CD8-positive, alpha-beta memory T cell (primary cell): ENCODE results near the gene SLCO3A1. TPM values are rescaled to one million over a fixed set of nuclear protein-coding genes. Genes with fewer than 3 reads are reported as not detected.

ENCODE experiments used
- CTCF ChIA-PET: fragments of 350-600 bp; sonication (Branson Sonifier 250); formaldehyde crosslinking; loops from one replicate; lab custom pipeline; 2021; ENCODE audit warnings: antibody characterized with exemption; lab: Charles Lee
- POLR2A ChIA-PET: fragments of 350-600 bp; sonication (Branson Sonifier 250); formaldehyde crosslinking; loops from one replicate; lab custom pipeline; 2021; ENCODE audit warnings: antibody characterized with exemption; lab: Charles Lee
- DNase-seq, 5 donors: peaks; one replicate each; pipeline versions ENCODE4 v3.0.0 to v3.0.0-alpha.2; 2020 to 2022; ENCODE audit warnings: mixed read lengths in 1 of 5
- H3K27ac ChIP-seq: one replicate; pipeline ENCODE4 v1.7.0; 2013; ENCODE audit warnings: low read depth, mild to moderate bottlenecking, low read length, moderate library complexity
- H3K27me3 ChIP-seq: 2 replicates; pipeline ENCODE4 v1.7.0; 2013; ENCODE audit warnings: low read length, mild to moderate bottlenecking; ENCODE audit not compliant: insufficient read depth, poor library complexity, severe bottlenecking
- H3K36me3 ChIP-seq: 2 replicates; pipeline ENCODE4 v1.7.0; 2013; ENCODE audit warnings: mild to moderate bottlenecking, low read length, moderate library complexity; ENCODE audit not compliant: insufficient read depth
- H3K4me1 ChIP-seq: 2 replicates; pipeline ENCODE4 v1.7.0; 2013; ENCODE audit warnings: mild to moderate bottlenecking, low read length, moderate library complexity; ENCODE audit not compliant: insufficient read depth
- H3K4me3 ChIP-seq: 2 replicates; pipeline ENCODE4 v1.7.0; 2013; ENCODE audit warnings: mild to moderate bottlenecking, low read length
- H3K9me3 ChIP-seq: 2 replicates; pipeline ENCODE4 v1.7.0; 2013; ENCODE audit warnings: mild to moderate bottlenecking, low read length
- H3K27ac Mint-ChIP-seq, 8 donors: one replicate each; pipeline ENCODE4 v1.8.0; 2020 to 2021; ENCODE audit warnings: mixed read lengths in 8 of 8, mild to moderate bottlenecking in 6 of 8, inconsistent platforms in 3 of 8, moderate library complexity in 3 of 8
- H3K27me3 Mint-ChIP-seq, 2 donors: one replicate each; pipeline ENCODE4 v1.8.0; 2020 to 2021; ENCODE audit warnings: mixed read lengths in 2 of 2, mild to moderate bottlenecking in 1 of 2, moderate library complexity in 1 of 2
- H3K36me3 Mint-ChIP-seq, 3 donors: one replicate each; pipeline ENCODE4 v1.8.0; 2020 to 2021; ENCODE audit warnings: mixed read lengths in 3 of 3, inconsistent platforms in 1 of 3, mild to moderate bottlenecking in 1 of 3
- H3K4me1 Mint-ChIP-seq, 3 donors: one replicate each; pipeline ENCODE4 v1.8.0; 2020 to 2021; ENCODE audit warnings: mixed read lengths in 3 of 3, inconsistent platforms in 1 of 3, mild to moderate bottlenecking in 1 of 3
- H3K4me3 Mint-ChIP-seq, 7 donors: one replicate each; pipeline ENCODE4 v1.8.0; 2020 to 2021; ENCODE audit warnings: mixed read lengths in 7 of 7, mild to moderate bottlenecking in 6 of 7, moderate library complexity in 4 of 7, inconsistent platforms in 2 of 7
- H3K9me3 Mint-ChIP-seq, 5 donors: one replicate each; pipeline ENCODE4 v1.8.0; 2020 to 2022; ENCODE audit warnings: mixed read lengths in 5 of 5, mild to moderate bottlenecking in 3 of 5, moderate library complexity in 2 of 5, inconsistent platforms in 1 of 5
- polyA plus RNA-seq: library from polyadenylated mRNA; unstranded; fragments of 300-500 nt; fragmentation: Illumina TruSeq; gene quantifications from one replicate; pipeline ENCODE4 v1.2.3, GENCODE V29; 2021
- total RNA-seq, 2 experiments: library from RNA; stranded (reverse); gene quantifications; one replicate each; pipeline ENCODE4 v1.2.3, GENCODE V29; 2021

Gene SLCO3A1
- total and polyA plus RNA-seq, 3 experiments from 2014 or later = 10.0 to 47.9 (median 10.8) TPM

DNA sequence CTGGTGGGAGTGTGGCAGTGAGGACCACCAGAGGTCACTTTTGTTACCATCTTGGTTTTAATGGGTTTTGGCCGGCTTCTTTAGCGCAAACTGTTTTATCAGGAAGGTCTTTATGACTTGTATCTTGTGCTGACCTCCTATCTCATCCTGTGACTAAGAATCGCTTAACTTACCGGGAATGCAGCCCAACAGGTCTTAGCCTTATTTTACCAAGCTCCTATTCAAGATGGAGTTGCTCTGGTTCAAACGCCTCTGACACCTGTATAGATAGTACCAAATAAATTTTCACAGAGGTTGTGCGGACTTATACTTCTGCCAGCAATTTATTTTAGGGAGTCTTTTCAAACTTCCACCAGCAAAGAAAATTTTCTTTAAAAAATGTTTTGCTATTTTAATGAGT, 13.6 kb upstream of the SLCO3A1 start:
- H3K36me3 Mint-ChIP-seq = no peaks in the 10 kb centered on the region
- DNase-seq = no peak
- H3K9me3 ChIP-seq = no peaks in the 10 kb centered on the region
- no peaks in the 10 kb centered on the region for H3K36me3 ChIP-seq
- no peaks in the 10 kb centered on the region for H3K4me1 Mint-ChIP-seq
- H3K4me1 ChIP-seq = no peaks in the 10 kb centered on the region
- H3K4me3 ChIP-seq = no peak overlapping the region
- H3K27ac Mint-ChIP-seq = no peak overlapping the region
- ChIA-PET POLR2A (no interaction called here), CTCF (no interaction called here)
- no peak overlapping the region for H3K4me3 Mint-ChIP-seq
- H3K27ac ChIP-seq = no peak overlapping the region
- H3K27me3 ChIP-seq = peaks cover 3% of the 10 kb centered on the region
- peaks cover 2 to 8% (median 4%) of the 10 kb centered on the region in 5 donors for H3K9me3 Mint-ChIP-seq
- peaks cover 34 to 61% of the 10 kb centered on the region in 2 donors for H3K27me3 Mint-ChIP-seq

DNA sequence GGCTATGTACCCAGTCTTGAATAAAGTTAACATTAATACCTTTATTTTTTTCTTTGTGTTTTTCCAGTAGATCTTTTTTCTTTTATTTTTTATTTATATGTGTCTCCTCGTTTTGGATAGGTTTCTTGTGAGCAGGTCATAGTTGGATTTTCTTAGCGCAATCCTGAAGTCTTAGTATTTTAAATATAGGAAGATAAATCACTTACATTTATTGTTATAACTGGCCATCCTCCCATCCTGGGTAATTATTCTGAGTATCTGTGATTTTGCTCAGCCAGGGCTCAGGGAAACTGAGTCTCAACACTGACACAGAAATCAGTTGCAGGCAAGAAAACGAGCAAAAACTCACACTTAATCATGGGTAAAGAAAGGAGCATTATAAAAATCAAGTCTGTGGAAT, 11.6 kb upstream of the SLCO3A1 start:
- no peaks in the 10 kb centered on the region for H3K9me3 ChIP-seq
- no peak overlapping the region for H3K4me3 ChIP-seq
- H3K4me3 Mint-ChIP-seq = no peak overlapping the region
- ChIA-PET CTCF (no interaction called here), POLR2A (no interaction called here)
- H3K4me1 Mint-ChIP-seq = no peaks in the 10 kb centered on the region
- DNase-seq = no peak
- H3K36me3 Mint-ChIP-seq = no peaks in the 10 kb centered on the region
- peaks cover 38 to 56% of the 10 kb centered on the region in 2 donors for H3K27me3 Mint-ChIP-seq
- no peaks in the 10 kb centered on the region for H3K36me3 ChIP-seq
- peaks cover 2 to 8% (median 4%) of the 10 kb centered on the region in 5 donors for H3K9me3 Mint-ChIP-seq
- H3K4me1 ChIP-seq = no peaks in the 10 kb centered on the region
- no peak overlapping the region for H3K27ac ChIP-seq
- peaks cover 3% of the 10 kb centered on the region for H3K27me3 ChIP-seq
- H3K27ac Mint-ChIP-seq = no peak overlapping the region

DNA sequence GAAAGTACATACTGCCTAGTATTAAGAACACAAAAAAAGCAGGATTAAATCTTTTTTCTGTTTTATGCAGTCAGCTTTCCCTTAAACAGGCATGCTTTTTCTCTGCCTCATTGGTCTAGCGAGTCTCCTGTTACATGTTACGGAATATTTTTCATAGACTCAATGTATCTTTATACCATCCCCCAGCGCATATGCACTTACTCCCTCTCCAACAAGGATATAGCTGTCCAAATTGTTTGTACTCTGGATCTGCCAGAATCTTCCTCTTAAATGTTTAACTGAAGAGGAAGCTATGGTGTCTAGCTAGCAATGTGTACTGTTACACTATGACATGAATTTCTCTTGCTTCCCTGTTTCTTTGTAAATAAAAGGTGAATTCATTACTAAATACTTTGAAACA, 9.2 kb upstream of the SLCO3A1 start:
- CTCF ChIA-PET = interaction anchor here (0.9 to 1.5 kb wide), 3 partner anchors 8 to 19 kb away, joined by 3 to 4 read pairs (median 3); partner anchors contain the start of gene SLCO3A1
- POLR2A ChIA-PET = no interaction called here

DNA sequence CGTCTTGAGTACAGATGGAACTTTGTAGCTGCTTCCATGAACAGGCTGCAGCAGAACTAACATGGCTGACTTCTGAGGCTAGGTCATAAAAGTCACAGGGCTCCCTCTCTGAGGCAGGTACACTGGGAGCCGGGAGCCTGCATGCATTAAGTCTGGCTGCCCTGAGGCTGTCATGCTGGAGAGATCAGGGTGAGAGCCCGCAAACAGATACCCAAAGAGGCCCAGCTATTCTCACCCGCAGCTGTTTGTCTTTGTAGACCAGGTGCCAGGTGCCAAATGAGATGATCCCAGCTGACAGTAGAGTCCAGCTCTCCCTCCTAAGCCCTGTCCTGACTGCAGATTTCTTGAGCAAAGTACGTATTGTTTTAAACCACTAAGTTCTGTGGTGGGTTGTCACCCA, 8.6 kb upstream of the SLCO3A1 start:
- no peak overlapping the region for H3K4me3 Mint-ChIP-seq
- peaks cover 3% of the 10 kb centered on the region for H3K27me3 ChIP-seq
- no peaks in the 10 kb centered on the region for H3K36me3 ChIP-seq
- peaks cover 11% of the 10 kb centered on the region for H3K4me1 ChIP-seq
- H3K4me1 Mint-ChIP-seq = peaks cover 7 to 13% (median 11%) of the 10 kb centered on the region in 3 donors
- H3K9me3 Mint-ChIP-seq = peaks cover 2 to 8% (median 4%) of the 10 kb centered on the region in 5 donors
- H3K36me3 Mint-ChIP-seq = no peaks in the 10 kb centered on the region
- no peak overlapping the region for H3K27ac Mint-ChIP-seq
- H3K9me3 ChIP-seq = no peaks in the 10 kb centered on the region
- no peak overlapping the region for H3K27ac ChIP-seq
- ChIA-PET CTCF (interaction anchor here (0.9 to 1.5 kb wide), 3 partner anchors 8 to 20 kb away, joined by 3 to 4 read pairs (median 3); partner anchors contain the start of gene SLCO3A1), POLR2A (no interaction called here)
- H3K27me3 Mint-ChIP-seq = peaks cover 33 to 44% of the 10 kb centered on the region in 2 donors
- H3K4me3 ChIP-seq = no peak overlapping the region
- DNase-seq = no peak

More for the DNA sequence above, 9.2 kb upstream of the SLCO3A1 start:
- DNase-seq = no peak
- H3K27ac Mint-ChIP-seq = no peak overlapping the region
- H3K36me3 ChIP-seq = no peaks in the 10 kb centered on the region
- H3K27me3 ChIP-seq = peaks cover 3% of the 10 kb centered on the region
- peaks cover 5% of the 10 kb centered on the region for H3K4me1 ChIP-seq
- no peak overlapping the region for H3K27ac ChIP-seq
- no peak overlapping the region for H3K4me3 ChIP-seq
- H3K4me1 Mint-ChIP-seq = peaks cover 1 to 7% (median 5%) of the 10 kb centered on the region in 3 donors
- peaks cover 2 to 8% (median 4%) of the 10 kb centered on the region in 5 donors for H3K9me3 Mint-ChIP-seq
- H3K27me3 Mint-ChIP-seq = peaks cover 33 to 48% of the 10 kb centered on the region in 2 donors
- no peak overlapping the region for H3K4me3 Mint-ChIP-seq
- no peaks in the 10 kb centered on the region for H3K36me3 Mint-ChIP-seq
- H3K9me3 ChIP-seq = no peaks in the 10 kb centered on the region

- no peaks in the 10 kb centered on the region for H3K9me3 ChIP-seq
- H3K36me3 ChIP-seq = no peaks in the 10 kb centered on the region
- peaks cover 33 to 39% of the 10 kb centered on the region in 2 donors for H3K27me3 Mint-ChIP-seq
- no peak overlapping the region for H3K4me3 Mint-ChIP-seq
- peaks cover 12% of the 10 kb centered on the region for H3K4me1 ChIP-seq
- H3K27ac ChIP-seq = no peak overlapping the region
- no peak overlapping the region for H3K27ac Mint-ChIP-seq
- H3K4me1 Mint-ChIP-seq = peaks cover 8 to 19% (median 15%) of the 10 kb centered on the region in 3 donors
- H3K9me3 Mint-ChIP-seq = peaks cover 2 to 8% (median 4%) of the 10 kb centered on the region in 5 donors
- no peaks in the 10 kb centered on the region for H3K36me3 Mint-ChIP-seq
- peaks cover 3% of the 10 kb centered on the region for H3K27me3 ChIP-seq
- POLR2A ChIA-PET = no interaction called here
- CTCF ChIA-PET = no interaction called here
- no peak for DNase-seq
- H3K4me3 ChIP-seq = no peak overlapping the region
Measured at GRCh38 chr15:91845720-91846119, 7.8 kb upstream of the SLCO3A1 start.

GRCh38 chr15:91849180-91849579, 4.3 kb upstream of the SLCO3A1 start:
- peaks cover 0 to under 1% (median 0%) of the 10 kb centered on the region in 3 donors for H3K36me3 Mint-ChIP-seq
- ChIA-PET CTCF (interaction anchor here (0.8 to 4.7 kb wide), 9 partner anchors 9 to 229 kb away, joined by 3 to 21 read pairs (median 6); no protein-coding TSS in a partner anchor), POLR2A (no interaction called here)
- Histone ChIP-seq H3K9me3 (no peaks in the 10 kb centered on the region), H3K4me1 (peaks cover 29% of the 10 kb centered on the region), H3K27me3 (no peaks in the 10 kb centered on the region), H3K4me3 (peak overlapping the region; percentile 20), H3K36me3 (no peaks in the 10 kb centered on the region), H3K27ac (no peak overlapping the region)
- H3K4me3 Mint-ChIP-seq = peak overlapping the region in 3 of 7 donors; percentile 54 to 69 (median 68)
- H3K27ac Mint-ChIP-seq = peak overlapping the region in 7 of 8 donors; percentile 11 to 84 (median 69)
- H3K4me1 Mint-ChIP-seq = peaks cover 18 to 34% (median 29%) of the 10 kb centered on the region in 3 donors
- peaks cover 15 to 17% of the 10 kb centered on the region in 2 donors for H3K27me3 Mint-ChIP-seq
- no peak for DNase-seq
- H3K9me3 Mint-ChIP-seq = no peaks in the 10 kb centered on the region

- peak overlapping the region; percentile 20 for H3K4me3 ChIP-seq
- no peaks in the 10 kb centered on the region for H3K36me3 ChIP-seq
- peaks cover 10 to 12% of the 10 kb centered on the region in 2 donors for H3K27me3 Mint-ChIP-seq
- H3K4me1 Mint-ChIP-seq = peaks cover 20 to 38% (median 34%) of the 10 kb centered on the region in 3 donors
- H3K4me3 Mint-ChIP-seq = peak overlapping the region in 5 of 7 donors; percentile 33 to 69 (median 54)
- H3K27me3 ChIP-seq = no peaks in the 10 kb centered on the region
- POLR2A ChIA-PET = no interaction called here
- H3K9me3 ChIP-seq = no peaks in the 10 kb centered on the region
- peak in 2 of 5 donors; percentile 40 to 47 for DNase-seq
- H3K36me3 Mint-ChIP-seq = peaks cover 0 to 5% (median 0%) of the 10 kb centered on the region in 3 donors
- CTCF ChIA-PET = interaction anchor here (0.7 to 4.7 kb wide), 12 partner anchors 8 to 229 kb away, joined by 3 to 21 read pairs (median 6); no protein-coding TSS in a partner anchor
- H3K9me3 Mint-ChIP-seq = no peaks in the 10 kb centered on the region
- H3K4me1 ChIP-seq = peaks cover 32% of the 10 kb centered on the region
- H3K27ac ChIP-seq = no peak overlapping the region
- peak overlapping the region in 7 of 8 donors; percentile 11 to 84 (median 69) for H3K27ac Mint-ChIP-seq
Measured at GRCh38 chr15:91849749-91850161, 3.8 kb upstream of the SLCO3A1 start.
